T follicular helper cell (primary cell): ENCODE results near the gene ELP4.
A peak's percentile ranks its signal among the peaks of the same experiment; 100 is the strongest.
"Not testable (repeated sequence)": the region's sequence is repeated elsewhere in the genome, so short reads cannot be mapped to it uniquely, and the experiment has no call there.

Experiments
- DNase-seq: peaks from one replicate; pipeline ENCODE4 v3.0.0-alpha.2; 2020; ENCODE audit warnings: low read depth
- total RNA-seq, 2 experiments: gene quantifications; one replicate each; lab custom pipeline; 2026; lab: John Stamatoyannopoulos, UW

Gene ELP4
- 18.9 to 32.8 reads per million in 2 experiments for total RNA-seq

- peak; percentile 94 for DNase-seq
Observed at GRCh38 chr11:31509429-31510345, at the start of gene ELP4, which contains the start of gene IMMP1L. Gene ELP4, plus strand, starts transcription at chr11:31509767. Its CDS starts 18 bp downstream, at chr11:31509785. Gene IMMP1L, minus strand, starts transcription at chr11:31509622. Its CDS starts 46,346 bp downstream, at chr11:31463276.

- no peak for DNase-seq
Observed at GRCh38 chr11:31464436-31464835, 45.1 kb upstream of the ELP4 start.

- no peak for DNase-seq
Observed at GRCh38 chr11:31474083-31474482, 35.5 kb upstream of the ELP4 start.

GRCh38 chr11:31477528-31478222 lies 31.9 kb upstream of the ELP4 start:
- no peak for DNase-seq

GRCh38 chr11:31478223-31478590 lies 31.4 kb upstream of the ELP4 start:
- no peak for DNase-seq

GRCh38 chr11:31479066-31479465 lies 30.5 kb upstream of the ELP4 start:
- no peak for DNase-seq

GRCh38 chr11:31480930-31481329 lies 28.6 kb upstream of the ELP4 start:
- no peak for DNase-seq

GRCh38 chr11:31484497-31484896 lies 25.1 kb upstream of the ELP4 start:
- no peak for DNase-seq

- no peak for DNase-seq
Observed at GRCh38 chr11:31487848-31488247, 21.7 kb upstream of the ELP4 start.

- DNase-seq = no peak
Observed at GRCh38 chr11:31492320-31492913, 17.1 kb upstream of the ELP4 start.

- DNase-seq = no peak
Observed at GRCh38 chr11:31493235-31493634, 16.3 kb upstream of the ELP4 start.

- DNase-seq = not testable (repeated sequence)
Observed at GRCh38 chr11:31493762-31494161, 15.8 kb upstream of the ELP4 start.

GRCh38 chr11:31499576-31500178 lies 9.9 kb upstream of the ELP4 start:
- DNase-seq = no peak

- DNase-seq = no peak
Observed at GRCh38 chr11:31500560-31500959, 9.0 kb upstream of the ELP4 start.

- DNase-seq = no peak
Observed at GRCh38 chr11:31509051-31509428, 527 bp upstream of the ELP4 start.

GRCh38 chr11:31512117-31512516 lies 2.5 kb downstream of the ELP4 start:
- no peak for DNase-seq

- DNase-seq = no peak
Observed at GRCh38 chr11:31521497-31522150, 12.1 kb downstream of the ELP4 start.

- DNase-seq = no peak
Observed at GRCh38 chr11:31529189-31529588, 19.6 kb downstream of the ELP4 start.

GRCh38 chr11:31529701-31530100 lies 20.1 kb downstream of the ELP4 start:
- no peak for DNase-seq

- no peak for DNase-seq
Observed at GRCh38 chr11:31531293-31531692, 21.7 kb downstream of the ELP4 start.

GRCh38 chr11:31535479-31535878 lies 25.9 kb downstream of the ELP4 start:
- no peak for DNase-seq

- no peak for DNase-seq
Observed at GRCh38 chr11:31542862-31543261, 33.3 kb downstream of the ELP4 start.
